MM.1S (cell line): ENCODE data around the gene UBXN2A.

Experiments
- DNase-seq: peaks from one replicate; pipeline ENCODE4 v3.0.0-alpha.2; 2015
- H2AFZ ChIP-seq: fragments of 300-600 bp; sonication (generic); 2 replicates; pipeline ENCODE4 v1.6.0; 2016; ENCODE audit warnings: antibody characterized with exemption, low read length
- H3F3A ChIP-seq: fragments of 300-600 bp; sonication (generic); 2 replicates; pipeline ENCODE4 v1.6.1; 2016; ENCODE audit warnings: mild to moderate bottlenecking, antibody characterized with exemption, low read length, moderate library complexity, mixed read lengths; ENCODE audit not compliant: insufficient read depth
- H3K27ac ChIP-seq: fragments of 300-600 bp; sonication (generic); 2 replicates; pipeline ENCODE4 v1.5.1; 2016; ENCODE audit warnings: mild to moderate bottlenecking, low read length
- H3K27me3 ChIP-seq: fragments of 300-600 bp; sonication (generic); replicated peaks from 2 replicates; pipeline ENCODE4 v1.6.0; 2016; ENCODE audit warnings: low read length; ENCODE audit not compliant: insufficient read depth
- H3K36me3 ChIP-seq: fragments of 300-600 bp; sonication (generic); replicated peaks from 2 replicates; pipeline ENCODE4 v1.6.1; 2016; ENCODE audit warnings: mild to moderate bottlenecking, low read length, mixed read lengths; ENCODE audit not compliant: insufficient read depth
- H3K4me1 ChIP-seq: fragments of 300-600 bp; sonication (generic); 2 replicates; pipeline ENCODE4 v1.6.1; 2016; ENCODE audit warnings: low read length, mixed read lengths
- H3K4me2 ChIP-seq: fragments of 300-600 bp; sonication (generic); 2 replicates; pipeline ENCODE4 v1.6.0; 2016; ENCODE audit warnings: low read depth, low read length
- H3K4me3 ChIP-seq: fragments of 300-600 bp; sonication (generic); 2 replicates; pipeline ENCODE4 v1.5.1; 2016; ENCODE audit warnings: low read length, mixed read lengths
- H3K79me2 ChIP-seq: fragments of 300-600 bp; sonication (generic); 2 replicates; pipeline ENCODE4 v1.6.1; 2016; ENCODE audit warnings: mixed run types, low read length, mixed read lengths
- H3K9ac ChIP-seq: fragments of 300-600 bp; sonication (generic); 2 replicates; pipeline ENCODE4 v1.6.1; 2016; ENCODE audit warnings: low read length, mixed read lengths
- H3K9me2 ChIP-seq: fragments of 300-600 bp; sonication (generic); replicated peaks from 2 replicates; pipeline ENCODE4 v1.6.1; 2016; ENCODE audit warnings: mild to moderate bottlenecking, low read length, mixed read lengths; ENCODE audit not compliant: insufficient read depth
- H3K9me3 ChIP-seq: fragments of 300-600 bp; sonication (generic); replicated peaks from 2 replicates; pipeline ENCODE4 v1.6.1; 2016; ENCODE audit warnings: mild to moderate bottlenecking, low read length, mixed read lengths; ENCODE audit not compliant: insufficient read depth
- H4K20me1 ChIP-seq: fragments of 300-600 bp; sonication (generic); 2 replicates; pipeline ENCODE4 v1.6.1; 2016; ENCODE audit warnings: mild to moderate bottlenecking, low read length, moderate library complexity, mixed read lengths; ENCODE audit not compliant: insufficient read depth
- CTCF ChIP-seq: fragments of 300-600 bp; sonication (generic); IDR thresholded peaks from 2 replicates; pipeline ENCODE4 v1.5.1; 2016; ENCODE audit warnings: antibody characterized with exemption, low read length, mixed read lengths
- EZH2 ChIP-seq: fragments of 300-600 bp; sonication (generic); optimal IDR thresholded peaks from 2 replicates; pipeline ENCODE3; 2017; ENCODE audit warnings: low read depth, mild to moderate bottlenecking, antibody characterized with exemption, low read length, mixed read lengths
- EZH2phosphoT487 ChIP-seq: fragments of 300-600 bp; sonication (generic); IDR thresholded peaks from 2 replicates; pipeline ENCODE4 v1.6.1; 2018; ENCODE audit warnings: antibody characterized with exemption, low read length

Gene UBXN2A

GRCh38 chr2:23994567-23994966 is 54.3 kb downstream of the UBXN2A start:
- Histone ChIP-seq H3K4me2 (no peak overlapping the region), H3K27ac (no peak overlapping the region), H4K20me1 (no peaks in the 10 kb centered on the region), H3K4me3 (no peak overlapping the region), H3K79me2 (no peaks in the 10 kb centered on the region), H3F3A (0 out of 2 replicates have a peak, but pooled peaks cover 2% of the 10 kb centered on the region), H3K36me3 (no peaks in the 10 kb centered on the region), H3K4me1 (no peaks in the 10 kb centered on the region), H3K9me2 (no peaks in the 10 kb centered on the region), H3K9ac (no peak overlapping the region), H2AFZ (no peak overlapping the region), H3K9me3 (no peaks in the 10 kb centered on the region), H3K27me3 (no peaks in the 10 kb centered on the region)
- no peak for DNase-seq
- TF ChIP-seq CTCF (no peak), EZH2phosphoT487 (no peak), EZH2 (no peak)

- no peaks in the 10 kb centered on the region for H4K20me1 ChIP-seq
- no peaks in the 10 kb centered on the region for H3K27me3 ChIP-seq
- no peaks in the 10 kb centered on the region for H3K9me3 ChIP-seq
- H3K27ac ChIP-seq: no peak overlapping the region
- no peak overlapping the region for H3K4me2 ChIP-seq
- TF ChIP-seq EZH2phosphoT487: no peak
- no peak for TF ChIP-seq CTCF
- no peak overlapping the region for H2AFZ ChIP-seq
- no peaks in the 10 kb centered on the region for H3F3A ChIP-seq
- H3K79me2 ChIP-seq: no peaks in the 10 kb centered on the region
- H3K4me1 ChIP-seq: no peaks in the 10 kb centered on the region
- no peak for DNase-seq
- no peaks in the 10 kb centered on the region for H3K9me2 ChIP-seq
- no peak overlapping the region for H3K4me3 ChIP-seq
- no peaks in the 10 kb centered on the region for H3K36me3 ChIP-seq
- no peak overlapping the region for H3K9ac ChIP-seq
Observed at GRCh38 chr2:24007693-24008092, 67.4 kb downstream of the UBXN2A start.

DNA sequence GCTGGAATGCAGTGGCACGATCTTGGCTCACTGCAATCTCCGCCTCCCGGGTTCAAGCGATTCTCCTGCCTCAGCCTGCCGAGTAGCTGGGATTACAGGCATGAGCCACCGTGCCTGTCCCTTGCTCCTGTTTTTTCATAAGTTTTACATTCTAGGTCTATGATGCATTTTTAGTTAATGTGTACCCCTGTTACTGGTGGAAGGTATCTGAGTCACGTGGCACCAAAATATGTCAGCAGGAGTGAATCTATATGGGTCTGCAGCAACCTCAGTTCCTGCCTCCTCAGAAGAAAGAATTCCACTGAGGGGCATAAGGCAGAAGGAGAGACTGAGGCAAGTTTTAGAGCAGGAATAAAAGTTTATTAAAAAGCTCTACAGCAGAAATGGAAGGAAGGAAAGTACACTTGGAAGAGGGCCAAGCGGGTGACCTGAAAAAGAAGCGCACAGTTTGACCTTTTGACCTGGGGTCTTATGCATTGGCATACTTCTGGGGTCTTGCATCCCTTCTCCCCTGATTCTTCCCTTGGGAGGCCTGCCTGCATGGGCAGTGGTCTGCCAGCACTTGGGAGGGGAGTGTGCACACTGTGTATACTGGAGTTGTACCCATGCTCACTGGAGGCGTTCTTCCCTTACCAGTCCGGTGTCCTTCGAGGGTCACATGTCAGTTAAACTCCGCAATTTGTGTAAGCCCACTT is 68.6 kb downstream of the UBXN2A start:
- no peak overlapping the region for H3K9ac ChIP-seq
- no peaks in the 10 kb centered on the region for H3K4me1 ChIP-seq
- no peak overlapping the region for H3K4me2 ChIP-seq
- H2AFZ ChIP-seq: no peak overlapping the region
- H3K9me3 ChIP-seq: no peaks in the 10 kb centered on the region
- H3K36me3 ChIP-seq: no peaks in the 10 kb centered on the region
- H3F3A ChIP-seq: no peaks in the 10 kb centered on the region
- no peaks in the 10 kb centered on the region for H4K20me1 ChIP-seq
- H3K9me2 ChIP-seq: no peaks in the 10 kb centered on the region
- no peaks in the 10 kb centered on the region for H3K79me2 ChIP-seq
- H3K27ac ChIP-seq: no peak overlapping the region
- TF ChIP-seq EZH2 (no peak), CTCF (no peak)
- no peak for DNase-seq
- no peaks in the 10 kb centered on the region for H3K27me3 ChIP-seq
- no peak overlapping the region for H3K4me3 ChIP-seq
